HS-5 (cell line): ENCODE data around the gene ERP29.
A peak's percentile ranks its signal among the peaks of the same experiment; 100 is the strongest.
"Not testable (repeated sequence)": the region's sequence is repeated elsewhere in the genome, so short reads cannot be mapped to it uniquely, and the experiment has no call there.

Experiments used
- DNase-seq: peaks from one replicate; pipeline ENCODE4 v3.0.0-alpha.2; 2012; ENCODE audit warnings: low read depth

ERP29 gene

DNA sequence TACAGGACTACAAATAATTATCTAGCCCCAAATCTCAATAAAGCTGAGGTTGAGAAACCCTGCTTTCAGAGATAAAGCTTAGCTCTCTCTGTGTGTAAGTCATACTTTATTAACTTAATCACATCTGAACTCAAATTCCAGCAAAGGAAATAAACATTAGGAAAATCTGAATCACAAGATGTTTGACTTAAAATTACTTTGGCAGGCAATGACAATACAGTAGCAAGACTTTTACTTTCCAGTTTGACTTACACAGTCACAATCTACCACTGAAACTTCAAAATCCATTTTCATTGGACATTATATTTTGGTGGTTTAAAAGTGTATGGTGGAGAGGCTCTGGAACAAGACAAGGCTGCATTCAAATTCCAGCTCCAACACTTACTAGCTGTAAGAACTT lies 11.7 kb upstream of the ERP29 start:
- DNase-seq = no peak

DNA sequence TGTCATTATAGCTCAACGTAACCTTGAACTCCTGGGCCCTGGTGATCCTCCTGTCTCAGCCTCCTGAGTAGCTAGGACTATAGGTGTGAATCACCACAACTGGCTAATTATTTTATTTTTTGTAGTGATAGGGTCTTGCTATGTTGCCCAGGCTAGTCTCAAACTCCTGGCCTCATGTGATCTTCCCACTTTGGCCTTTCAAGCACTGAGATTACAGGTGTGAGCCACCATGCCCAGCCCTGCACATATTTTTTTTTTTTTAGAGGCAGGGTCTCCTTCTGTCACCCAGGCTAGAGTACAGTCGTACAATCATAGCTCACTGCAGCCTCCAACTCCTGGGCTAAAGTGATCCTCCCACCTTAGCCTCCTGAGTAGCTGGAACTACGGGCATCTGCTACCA lies 9.2 kb upstream of the ERP29 start:
- no peak for DNase-seq

DNA sequence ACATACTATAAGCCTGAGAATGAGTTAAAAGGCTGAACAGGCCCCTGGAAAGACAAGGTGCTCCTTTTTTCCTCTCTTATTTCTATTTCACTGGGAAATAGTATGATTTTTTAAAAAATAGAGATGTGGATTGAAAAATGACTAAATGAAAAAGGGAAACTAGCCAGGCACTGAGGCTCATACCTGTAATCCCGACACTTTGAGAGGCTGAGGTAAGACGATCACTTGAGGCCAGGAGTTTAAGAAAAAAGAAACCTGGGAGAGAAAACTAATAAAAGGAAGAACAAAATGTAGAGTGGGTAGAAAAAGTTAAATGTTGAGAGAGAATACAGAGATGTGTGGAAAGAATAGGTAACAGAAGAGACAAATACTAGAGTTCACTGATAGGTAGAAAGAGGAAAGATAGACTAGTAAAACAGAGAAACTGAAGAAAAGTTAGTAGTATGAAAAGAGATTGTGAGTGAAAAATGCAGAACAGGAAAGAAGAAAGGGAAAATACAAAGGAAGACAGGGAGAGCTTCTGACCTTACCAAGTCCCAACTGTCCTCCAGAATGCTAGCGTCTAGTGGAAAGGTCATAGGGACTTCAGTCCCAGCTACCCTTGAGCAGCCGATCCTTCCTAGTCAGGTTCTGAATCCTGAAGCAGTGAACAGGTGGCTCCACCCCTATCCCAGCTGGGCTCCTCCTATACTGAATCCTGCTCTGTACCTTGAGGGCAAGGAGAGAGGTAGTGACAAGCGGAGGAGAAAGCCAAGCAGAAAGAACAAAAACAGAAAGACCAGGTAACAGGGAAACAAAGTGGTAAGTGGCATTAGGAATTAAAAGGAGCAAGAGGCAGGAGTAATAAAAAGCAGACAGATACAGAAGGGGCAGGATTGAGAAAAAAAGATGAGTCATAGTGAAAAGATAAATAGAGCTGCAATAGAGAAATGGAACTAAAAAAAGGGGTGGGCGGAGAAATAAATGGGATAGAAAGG lies 7.5 kb upstream of the ERP29 start:
- DNase-seq = no peak

DNA sequence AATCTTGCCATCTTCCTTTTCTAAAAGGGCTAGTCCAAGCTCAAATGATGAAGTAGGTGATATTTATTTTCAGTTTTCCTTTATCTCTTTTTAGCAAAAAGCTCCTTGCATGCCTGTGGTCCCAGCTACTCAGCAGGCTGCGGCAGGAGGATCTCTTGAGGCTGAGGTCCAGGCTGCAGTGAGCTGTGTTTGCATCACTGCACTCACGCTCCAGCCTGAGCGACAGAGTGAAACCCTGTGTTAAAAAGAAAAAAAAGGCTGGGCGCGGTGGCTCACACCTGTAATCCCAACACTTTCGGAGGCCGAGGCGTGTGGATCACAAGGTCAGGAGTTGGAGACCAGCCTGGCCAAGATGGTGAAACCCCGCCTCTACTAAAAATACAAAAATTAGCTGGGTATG lies 5.3 kb upstream of the ERP29 start:
- DNase-seq = no peak

DNA sequence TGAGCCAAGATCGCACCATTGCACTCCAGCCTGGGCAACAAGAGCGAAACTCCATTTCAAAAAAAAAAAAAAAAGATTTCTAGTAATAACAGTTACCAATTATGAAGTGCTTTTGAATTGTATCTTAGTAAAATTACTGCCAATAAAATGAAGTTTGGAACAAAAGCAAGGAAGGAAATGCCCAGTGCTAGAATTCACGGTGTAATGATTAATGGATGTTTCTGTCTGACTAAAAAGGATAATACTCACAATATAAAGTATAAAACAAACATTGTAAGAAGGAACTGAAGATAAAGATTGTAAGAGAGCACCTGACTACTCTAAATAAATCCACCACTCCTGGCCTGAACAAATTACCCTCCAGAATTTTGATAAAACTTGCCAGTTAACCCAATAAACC lies 4.3 kb upstream of the ERP29 start:
- DNase-seq = no peak

DNA sequence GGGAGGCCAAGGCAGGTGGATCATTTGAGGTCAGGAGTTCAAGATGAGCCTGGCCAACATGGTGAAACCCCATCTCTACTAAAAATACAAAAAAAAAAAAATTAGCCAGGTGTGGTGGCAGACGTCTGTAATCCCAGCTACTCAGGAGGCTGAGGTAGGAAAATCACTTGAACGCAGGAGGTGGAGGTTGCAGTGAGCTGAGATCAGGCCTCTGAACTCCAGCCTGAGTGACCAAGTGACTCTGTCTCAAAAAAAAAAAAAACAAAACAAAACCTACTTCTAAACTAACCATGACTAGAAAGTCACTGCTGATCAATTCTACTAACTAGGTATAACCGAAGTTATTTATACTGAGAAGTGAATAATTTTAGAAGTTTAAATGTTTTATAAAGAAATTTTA lies 3.6 kb upstream of the ERP29 start:
- not testable (repeated sequence) for DNase-seq

DNA sequence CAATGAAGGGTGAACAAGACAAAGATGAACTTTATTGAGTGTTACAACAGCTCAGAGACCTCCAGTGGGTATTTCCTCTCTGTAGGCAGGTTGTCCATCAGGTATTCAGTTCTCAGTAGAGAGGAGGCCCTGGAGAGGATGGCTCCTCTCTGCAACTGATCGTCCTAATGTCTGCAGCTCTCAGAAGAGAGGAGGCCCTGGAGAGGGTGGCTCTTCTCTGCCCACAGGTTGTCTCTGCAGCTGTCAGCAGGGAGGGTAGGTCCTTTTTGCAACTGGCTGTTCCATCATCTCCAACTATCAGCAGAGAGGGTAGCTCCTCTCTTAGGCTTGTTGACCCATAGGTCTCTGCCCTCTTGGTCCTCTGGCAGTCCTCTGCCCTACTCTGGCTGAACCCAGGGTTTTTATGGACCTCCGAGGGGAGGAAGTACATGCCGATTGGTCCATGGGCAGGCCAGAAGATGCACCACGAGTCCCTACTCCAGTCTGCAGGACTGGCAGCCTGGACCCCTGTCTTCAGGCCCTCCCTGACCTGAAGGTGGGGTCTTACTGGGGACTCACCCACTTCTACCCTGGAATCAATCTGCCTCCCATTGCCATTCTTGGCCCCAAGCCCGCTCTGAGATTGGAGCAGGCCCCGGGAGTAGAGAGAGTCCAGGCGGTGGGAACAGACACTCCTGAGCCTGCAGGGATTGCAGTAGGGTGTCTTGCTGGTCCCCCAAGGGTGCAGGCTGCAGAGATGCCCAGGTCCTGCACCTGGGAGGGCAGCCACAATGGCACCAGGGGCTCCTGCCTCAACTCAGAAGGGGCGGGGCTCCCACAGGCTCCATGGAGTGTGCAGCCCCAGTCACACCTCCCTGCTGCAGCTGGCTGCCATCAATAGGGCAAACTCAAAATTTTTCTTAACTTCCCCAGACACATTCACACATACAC lies 2.5 kb upstream of the ERP29 start:
- no peak for DNase-seq

DNA sequence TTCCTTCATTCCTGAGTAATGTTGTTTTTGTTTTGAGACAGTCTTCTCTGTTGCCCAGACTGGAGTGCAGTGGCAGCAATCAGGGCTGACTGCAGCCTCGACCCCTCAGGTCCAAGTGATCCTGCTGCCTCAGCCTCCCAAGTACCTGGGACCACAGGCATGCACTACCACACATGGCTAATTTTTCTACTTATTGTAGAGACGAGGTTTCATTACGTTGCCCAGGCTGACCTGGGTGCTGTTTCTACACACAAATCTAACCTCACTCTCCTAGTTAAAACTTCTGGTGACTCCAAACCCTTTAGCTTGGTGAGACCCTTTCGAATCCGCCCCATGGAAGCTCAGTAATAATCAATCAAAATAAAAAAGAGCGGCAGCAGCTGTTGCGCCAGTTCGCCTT lies 1.5 kb upstream of the ERP29 start:
- no peak for DNase-seq

DNA sequence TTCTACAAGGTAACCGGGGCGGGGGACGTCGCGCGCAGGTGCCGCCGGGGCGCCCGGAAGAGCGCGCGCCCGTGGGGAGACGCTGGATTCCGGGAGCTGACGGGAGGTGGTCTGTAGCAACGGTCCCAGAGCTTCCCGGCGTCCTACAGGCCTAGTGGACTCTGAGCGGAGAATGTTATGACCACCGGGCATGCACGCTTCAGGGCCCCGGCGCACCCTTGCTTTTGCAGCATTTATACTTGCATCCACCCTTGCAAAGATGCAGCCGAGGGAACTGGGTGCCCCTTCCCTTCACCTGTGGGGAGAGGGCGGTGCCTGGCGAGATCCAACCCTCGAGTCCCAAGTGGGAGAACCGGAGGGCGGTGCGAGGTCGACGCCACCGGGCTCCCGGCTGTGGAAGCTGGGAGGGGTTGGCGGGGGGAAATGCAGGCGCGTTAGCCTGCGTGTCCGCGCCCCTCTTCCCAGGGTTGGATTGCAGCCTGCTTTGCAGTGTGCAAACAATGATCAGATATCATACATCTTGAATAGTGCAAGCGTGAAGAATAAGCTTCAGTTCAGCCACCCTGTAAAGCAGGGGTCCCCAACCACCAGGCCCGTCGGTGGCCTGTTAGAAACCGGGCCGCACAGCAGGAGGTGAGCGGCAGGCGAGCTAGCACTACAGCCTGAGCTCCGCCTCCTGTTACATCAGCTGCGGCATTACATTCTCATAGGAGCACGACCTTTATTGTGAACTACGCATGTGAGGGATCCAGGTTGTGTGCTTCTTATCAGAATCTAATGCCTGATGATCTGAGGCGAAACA lies 576 bp downstream of the ERP29 start:
- peak; percentile 33 for DNase-seq

DNA sequence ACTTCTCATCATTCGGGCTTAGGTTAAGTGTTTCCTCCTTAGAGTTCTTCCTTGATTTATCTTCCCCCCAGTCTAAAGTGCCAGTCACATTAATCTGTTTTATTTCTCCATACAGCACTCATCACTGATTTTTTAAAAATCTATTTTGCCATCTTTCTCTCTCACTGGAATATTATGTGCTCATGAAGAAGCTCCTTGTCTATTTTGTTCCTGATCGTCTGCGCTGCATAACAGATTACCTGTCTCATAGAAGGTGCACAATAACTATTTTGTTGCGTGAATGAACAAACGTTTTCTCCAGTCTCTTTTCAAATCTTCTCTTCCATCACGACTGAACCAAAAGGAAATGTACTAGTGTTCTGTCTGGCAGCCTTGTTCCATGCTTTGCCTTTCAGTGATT lies 2.7 kb downstream of the ERP29 start:
- DNase-seq = no peak

DNA sequence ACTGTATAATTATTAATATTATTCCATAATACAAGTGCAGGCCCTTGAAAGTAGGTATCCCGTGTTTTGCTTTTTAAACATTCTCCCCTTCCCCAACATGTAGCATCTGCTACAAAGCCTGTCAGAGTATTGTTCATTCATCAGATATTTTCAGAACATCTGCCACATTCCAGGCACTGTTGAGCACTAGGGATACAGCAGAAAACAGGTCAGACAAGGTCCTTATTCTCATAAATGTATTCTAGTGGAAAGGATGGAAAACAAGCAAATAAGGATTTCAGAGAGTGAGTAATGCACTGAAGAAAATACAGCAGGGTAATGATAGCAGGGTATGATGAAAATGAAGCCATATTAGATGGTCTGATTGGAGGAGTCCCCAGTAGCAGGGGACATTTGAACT lies 3.8 kb downstream of the ERP29 start:
- DNase-seq = no peak

DNA sequence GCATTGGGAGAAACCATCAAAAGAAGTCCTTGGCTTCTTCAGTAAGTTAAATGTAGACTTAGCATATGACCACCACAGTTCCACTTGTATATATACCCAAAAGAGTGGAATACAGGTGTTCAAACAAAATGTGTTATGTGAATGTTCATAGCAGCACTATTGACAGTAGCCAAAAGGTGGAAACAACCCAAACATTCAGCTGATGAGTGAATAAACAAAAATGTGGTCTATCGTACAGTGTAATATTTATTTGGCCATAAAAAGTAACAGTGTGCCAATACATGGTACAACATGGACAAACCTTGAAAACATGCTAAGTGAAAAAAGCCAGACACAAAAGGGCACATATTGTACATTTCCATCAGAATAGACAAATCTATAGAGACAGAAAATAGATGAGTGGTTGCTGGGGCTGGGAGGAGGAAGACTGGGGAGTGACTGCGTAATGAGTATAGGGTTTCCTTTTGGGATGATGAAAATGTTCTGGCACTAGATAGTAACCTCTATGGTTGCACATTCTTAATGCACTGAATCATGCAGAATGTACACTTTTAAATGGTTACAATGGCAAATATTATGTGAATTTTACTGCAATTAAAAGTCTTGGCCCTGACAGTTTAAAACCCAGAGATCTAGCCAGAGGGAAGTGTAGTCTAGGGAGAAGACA lies 5.5 kb downstream of the ERP29 start:
- DNase-seq = peak; percentile 87

DNA sequence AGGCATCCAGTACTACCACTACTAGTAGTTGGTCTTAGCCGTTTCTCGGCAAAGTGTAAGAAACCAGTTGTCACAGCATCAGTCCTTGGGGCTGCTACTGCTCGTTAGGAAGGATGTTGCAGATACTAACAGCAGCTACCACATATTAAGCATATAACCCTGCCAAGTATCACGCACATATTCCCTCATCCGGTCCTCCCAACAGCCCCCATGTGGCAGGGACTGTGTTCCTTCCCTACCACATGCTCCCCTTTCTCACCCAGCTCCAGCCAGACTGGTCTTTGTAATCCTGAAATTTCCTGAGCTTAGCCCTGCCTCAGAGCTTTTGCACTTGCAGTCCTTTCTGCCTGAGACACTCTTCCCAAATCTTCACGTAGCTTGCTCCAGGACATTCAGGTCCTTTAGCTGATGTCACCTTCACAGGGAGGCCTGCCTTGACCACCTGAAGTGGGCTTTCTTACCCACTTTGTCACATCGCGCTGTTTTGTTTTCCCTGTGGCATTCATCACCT lies 7.8 kb downstream of the ERP29 start:
- no peak for DNase-seq

DNA sequence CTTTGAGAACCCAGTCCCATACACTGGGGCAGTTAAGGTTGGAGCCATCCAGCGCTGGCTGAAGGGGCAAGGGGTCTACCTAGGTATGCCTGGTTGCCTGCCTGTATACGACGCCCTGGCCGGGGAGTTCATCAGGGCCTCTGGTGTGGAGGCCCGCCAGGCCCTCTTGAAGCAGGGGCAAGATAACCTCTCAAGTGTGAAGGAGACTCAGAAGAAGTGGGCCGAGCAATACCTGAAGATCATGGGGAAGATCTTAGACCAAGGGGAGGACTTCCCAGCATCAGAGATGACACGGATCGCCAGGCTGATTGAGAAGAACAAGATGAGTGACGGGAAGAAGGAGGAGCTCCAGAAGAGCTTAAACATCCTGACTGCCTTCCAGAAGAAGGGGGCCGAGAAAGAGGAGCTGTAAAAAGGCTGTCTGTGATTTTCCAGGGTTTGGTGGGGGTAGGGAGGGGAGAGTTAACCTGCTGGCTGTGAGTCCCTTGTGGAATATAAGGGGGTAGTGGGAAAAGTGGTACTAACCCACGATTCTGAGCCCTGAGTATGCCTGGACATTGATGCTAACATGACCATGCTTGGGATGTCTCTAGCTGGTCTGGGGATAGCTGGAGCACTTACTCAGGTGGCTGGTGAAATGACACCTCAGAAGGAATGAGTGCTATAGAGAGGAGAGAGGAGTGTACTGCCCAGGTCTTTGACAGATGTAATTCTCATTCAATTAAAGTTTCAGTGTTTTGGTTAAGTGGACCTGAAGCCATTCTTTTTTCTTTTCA lies 9.2 kb downstream of the ERP29 start:
- no peak for DNase-seq

DNA sequence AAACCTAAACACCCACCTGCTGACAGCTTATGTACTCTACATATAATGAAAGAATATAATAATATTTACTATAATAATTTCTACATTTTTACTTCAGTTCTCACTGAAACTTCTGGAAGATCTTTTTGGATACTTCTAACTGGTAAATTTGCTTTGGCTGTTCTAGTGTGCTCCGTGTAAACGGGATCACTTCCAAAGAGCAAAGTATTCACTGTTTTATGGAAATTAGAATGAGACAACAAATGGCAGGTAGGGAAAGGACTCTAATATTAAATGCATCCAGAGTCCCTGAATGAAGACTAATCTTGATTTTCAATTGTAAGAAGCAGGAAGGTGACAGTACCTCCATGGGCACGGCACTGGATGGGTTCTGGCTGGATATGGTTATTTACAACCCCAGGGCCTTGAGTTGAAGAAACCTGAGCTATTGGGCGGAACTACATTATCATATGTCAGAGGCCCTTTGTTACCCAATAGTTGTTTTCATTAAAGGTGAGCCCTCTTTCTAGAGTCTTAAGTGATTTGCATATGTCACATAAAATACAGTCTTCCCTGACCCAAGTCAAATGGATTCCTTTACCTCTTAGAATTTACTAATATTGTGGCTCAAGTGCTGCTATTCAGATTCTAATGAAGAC lies 10.7 kb downstream of the ERP29 start:
- no peak for DNase-seq

DNA sequence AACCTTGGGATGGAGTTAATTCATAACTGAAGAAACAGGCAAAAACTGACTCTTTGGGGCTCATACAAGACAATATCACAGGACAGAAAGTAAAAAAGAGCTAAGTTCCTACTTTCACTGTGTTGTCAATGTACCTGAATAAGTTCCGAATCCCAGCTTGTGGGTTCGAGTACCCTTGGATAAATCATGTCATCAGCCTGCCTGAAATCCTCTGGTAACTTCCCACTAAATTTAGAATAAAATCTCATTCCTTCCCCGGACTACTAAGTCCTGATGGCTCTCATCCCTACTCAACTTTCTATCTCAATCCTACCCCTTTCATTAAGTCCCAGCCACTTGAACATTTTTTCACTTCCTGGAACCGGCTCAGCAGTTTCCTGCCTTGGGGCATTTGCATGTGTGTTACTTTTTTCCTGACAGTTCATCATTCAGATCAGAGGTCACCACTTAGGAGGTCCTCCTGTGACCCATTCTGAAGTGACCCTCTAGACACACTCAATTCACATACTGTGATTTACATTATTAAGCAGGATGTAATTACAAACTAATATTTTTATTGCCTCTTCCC lies 12.7 kb downstream of the ERP29 start:
- DNase-seq = no peak

DNA sequence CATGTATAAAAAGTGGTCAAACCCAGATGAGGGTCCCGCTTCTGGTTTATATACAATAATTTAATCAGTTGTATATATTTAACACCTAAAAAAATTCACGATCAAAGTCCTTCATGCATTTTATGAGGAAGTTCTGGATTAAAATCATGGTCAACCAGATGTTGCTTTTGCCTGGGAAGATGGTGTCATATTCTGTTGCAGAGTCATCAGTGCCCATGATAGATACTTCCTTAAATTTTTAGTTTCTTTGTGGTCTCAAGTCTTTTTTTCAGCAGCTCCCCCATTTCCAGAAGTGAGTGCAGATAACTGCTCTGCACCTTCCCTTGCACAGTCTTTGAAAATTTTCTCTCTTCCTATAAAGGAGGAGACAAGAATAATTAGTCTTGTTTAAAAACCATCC lies 16.1 kb downstream of the ERP29 start:
- no peak for DNase-seq

DNA sequence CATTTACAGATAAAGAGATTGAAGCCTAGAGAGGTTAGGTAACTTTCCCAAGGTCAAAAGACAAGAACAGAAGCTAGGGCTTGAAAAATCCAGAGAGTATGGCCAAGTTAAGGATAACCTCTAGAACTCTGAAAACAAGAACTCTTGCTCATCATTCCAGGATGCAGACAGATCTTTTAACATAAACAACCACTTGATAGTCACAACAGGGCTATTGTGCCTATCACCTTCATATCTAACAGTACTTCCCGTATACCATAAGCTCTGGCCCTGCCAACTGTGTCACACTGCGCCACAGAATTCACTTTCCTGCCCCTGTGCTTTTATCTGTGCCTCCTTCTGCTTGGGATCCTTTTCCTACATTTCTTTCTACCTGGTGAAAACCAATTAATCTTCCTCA lies 18.2 kb downstream of the ERP29 start:
- no peak for DNase-seq

DNA sequence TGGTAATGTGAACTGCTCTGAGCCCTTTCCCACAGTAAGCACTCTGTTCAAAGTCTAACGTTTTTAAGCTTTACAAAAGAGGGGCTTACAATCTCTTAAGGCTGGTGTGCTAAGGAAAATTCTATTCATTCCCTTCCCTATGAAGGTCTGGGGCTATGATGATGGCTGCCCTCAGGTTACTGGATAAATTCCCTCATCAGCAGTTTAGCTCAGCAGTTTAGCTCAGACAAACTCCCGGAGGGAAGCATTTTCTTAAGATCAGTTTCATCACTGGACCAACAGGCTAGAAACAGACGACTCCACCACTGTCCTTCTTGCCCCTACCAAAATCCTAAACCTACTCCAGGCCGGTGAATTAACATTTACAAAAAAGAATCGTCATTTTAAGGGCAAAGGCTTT lies 19.1 kb downstream of the ERP29 start:
- DNase-seq = no peak
